Mesenteric fat pad (tissue), 1 donor: ENCODE data around the gene DIS3L2. TPM values are rescaled to one million over a fixed set of nuclear protein-coding genes. Genes with fewer than 3 reads are reported as not detected.
"Not testable (repeated sequence)": the region's sequence is repeated elsewhere in the genome, so short reads cannot be mapped to it uniquely, and the experiment has no call there.

Source experiments
- DNase-seq: peaks from one replicate; pipeline ENCODE4 v3.0.0-alpha.2; 2020; ENCODE audit warnings: low spot score
- total RNA-seq: library from RNA; stranded (reverse); fragmentation: NEBNext Ultra II Directional; extraction: Animal tissue kit (Norgen Biotek cat#: 25700); gene quantifications from one replicate; pipeline ENCODE4 v1.2.1, GENCODE V29; 2021
- donor health status: DM: yes; HTN: yes; CAD: no.

The DIS3L2 gene
- total RNA-seq, 1 donor from 2014 or later = 33.5 TPM

- DNase-seq = peak; percentile 82
Measured at GRCh38 chr2:231927566-231927890, 34.0 kb upstream of the DIS3L2 start.

- DNase-seq = peak; percentile 74
Measured at GRCh38 chr2:231928481-231928880, 33.0 kb upstream of the DIS3L2 start.

- DNase-seq = peak; percentile 69
Measured at GRCh38 chr2:231928901-231929725, 32.4 kb upstream of the DIS3L2 start.

GRCh38 chr2:231929961-231930592, 31.4 kb upstream of the DIS3L2 start:
- DNase-seq = peak; percentile 86

GRCh38 chr2:231930593-231931281, 30.8 kb upstream of the DIS3L2 start:
- DNase-seq = peak; percentile 73

GRCh38 chr2:231931481-231931915, 30.0 kb upstream of the DIS3L2 start:
- peak; percentile 43 for DNase-seq

- no peak for DNase-seq
Measured at GRCh38 chr2:231932711-231932970, 28.9 kb upstream of the DIS3L2 start.

- no peak for DNase-seq
Measured at GRCh38 chr2:231932985-231933915, 28.3 kb upstream of the DIS3L2 start.

- DNase-seq = no peak
Measured at GRCh38 chr2:231933916-231934401, 27.6 kb upstream of the DIS3L2 start.

- no peak for DNase-seq
Measured at GRCh38 chr2:231934441-231935206, 26.9 kb upstream of the DIS3L2 start.

GRCh38 chr2:231935207-231935524, 26.3 kb upstream of the DIS3L2 start:
- no peak for DNase-seq

- DNase-seq = no peak
Measured at GRCh38 chr2:231935815-231936214, 25.7 kb upstream of the DIS3L2 start.

- no peak for DNase-seq
Measured at GRCh38 chr2:231936491-231936890, 25.0 kb upstream of the DIS3L2 start.

GRCh38 chr2:231937057-231937456, 24.5 kb upstream of the DIS3L2 start:
- no peak for DNase-seq

- no peak for DNase-seq
Measured at GRCh38 chr2:231939022-231939421, 22.5 kb upstream of the DIS3L2 start.

GRCh38 chr2:231940795-231941194, 20.7 kb upstream of the DIS3L2 start:
- no peak for DNase-seq

- DNase-seq = no peak
Measured at GRCh38 chr2:231941673-231942072, 19.8 kb upstream of the DIS3L2 start.

GRCh38 chr2:231942180-231942579, 19.3 kb upstream of the DIS3L2 start:
- no peak for DNase-seq

GRCh38 chr2:231946241-231946814, 15.2 kb upstream of the DIS3L2 start:
- no peak for DNase-seq

- not testable (repeated sequence) for DNase-seq
Measured at GRCh38 chr2:231947112-231947511, 14.4 kb upstream of the DIS3L2 start.
